Body of pancreas (tissue), 4 donors: Measurements from ENCODE around the gene KCTD20. TPM values are rescaled to one million over a fixed set of nuclear protein-coding genes. Genes with fewer than 3 reads are reported as not detected.

Experiments used
- ATAC-seq: fragments of 150-250 bp; one replicate; pipeline ENCODE4 v1.9.1; 2016
- DNase-seq, 4 donors: peaks; one replicate each; pipeline ENCODE4 v3.0.0-alpha.2; 2019
- H3K27ac ChIP-seq, 4 donors: fragments of 200-600 bp; sonication (generic); 1 replicate in 3 of 4; 2 replicates in 1 of 4; pipeline versions ENCODE4 v1.5.1 to v1.6.1; 2016 to 2019; ENCODE audit warnings: mild to moderate bottlenecking in 1 of 4, mixed read lengths in 1 of 4, moderate library complexity in 1 of 4
- H3K27me3 ChIP-seq, 2 donors: fragments of 200-600 bp; sonication (generic); one replicate each; pipeline ENCODE4 v1.6.0; 2016; ENCODE audit warnings: mild to moderate bottlenecking in 1 of 2
- H3K36me3 ChIP-seq, 2 donors: fragments of 200-600 bp; sonication (generic); replicated peaks in 1 of 2; 2 replicates each; pipeline ENCODE4 v1.5.1; 2016; ENCODE audit warnings: low read depth in 2 of 2; ENCODE audit not compliant: insufficient read depth in 1 of 2
- H3K4me1 ChIP-seq: fragments of 200-600 bp; sonication (generic); one replicate; pipeline ENCODE4 v1.6.0; 2016
- H3K4me3 ChIP-seq, 2 donors: fragments of 200-600 bp; sonication (generic); 1 replicate in 1 of 2; 2 replicates in 1 of 2; pipeline ENCODE4 v1.5.1; 2016 to 2019
- H3K9me3 ChIP-seq, 3 donors: fragments of 200-600 bp; sonication (generic); 1 replicate in 2 of 3; 2 replicates in 1 of 3; pipeline ENCODE4 v1.5.1; 2016
- POLR2A ChIP-seq, 3 donors: fragments of 450-650 bp; IDR thresholded peaks; one replicate each; pipeline ENCODE4 v1.6.1; 2016; ENCODE audit warnings: antibody characterized with exemption in 3 of 3, mild to moderate bottlenecking in 2 of 3
- WGBS, 2 donors: methylation state at CpG; one replicate each; pipeline ENCODE4 v1.1.5; 2017; 5-methylcytosine and 5-hydroxymethylcytosine counted together
- intact Hi-C: fragments of 100-400 bp; cut with DNase I; formaldehyde crosslinking; loops from one replicate; pipeline ENCODE4 v1.15.1; 2023
- total RNA-seq, 2 donors: library from RNA; depleted of rRNA; stranded (reverse); fragments of >200 nt; gene quantifications; one replicate each; pipeline ENCODE4 v1.1.0, GENCODE V29; 2016
- TF ChIP-seq, protein P1 (sequence below), 7 experiments: fragments of 450-650 bp in 4 of 7; fragments of 200-600 bp in 3 of 7; sonication (generic) in 3 of 7; IDR thresholded peaks; one replicate each; pipeline ENCODE4 v1.5.1; 2016 to 2019; ENCODE audit warnings: antibody characterized with exemption in 7 of 7

Gene KCTD20
- total RNA-seq, 2 donors from 2014 or later: 15.5 to 16.6 TPM

DNA sequence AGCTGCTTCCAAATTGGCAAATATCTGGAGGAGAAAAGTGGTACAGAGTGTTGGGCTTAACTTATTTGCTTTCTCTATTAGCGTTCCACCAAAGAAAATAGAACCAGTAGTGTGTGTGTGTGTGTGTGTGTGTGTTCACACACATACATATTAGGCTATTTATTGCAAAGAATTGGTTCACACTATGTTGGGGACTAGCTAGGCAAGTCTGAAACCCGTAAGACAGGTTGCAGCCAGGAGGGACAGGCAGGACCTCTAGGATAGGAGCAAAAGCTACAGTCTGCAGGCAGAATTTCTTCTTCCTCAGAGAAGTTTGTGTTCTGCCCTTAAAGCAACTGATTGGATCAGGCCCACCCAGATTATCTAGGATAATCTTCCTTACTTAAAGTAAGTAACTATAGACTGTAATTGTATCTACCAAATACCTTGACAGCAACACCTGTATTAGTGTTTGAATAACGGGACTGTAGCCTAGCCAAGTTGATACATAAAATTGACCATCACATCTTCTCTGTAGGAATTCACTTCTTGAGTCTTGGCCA is 12.8 kb downstream of the KCTD20 start:
- no peak for TF ChIP-seq POLR2A (IDR thresholded peaks at IDR 0.05)
- TF ChIP-seq, protein P1, sequence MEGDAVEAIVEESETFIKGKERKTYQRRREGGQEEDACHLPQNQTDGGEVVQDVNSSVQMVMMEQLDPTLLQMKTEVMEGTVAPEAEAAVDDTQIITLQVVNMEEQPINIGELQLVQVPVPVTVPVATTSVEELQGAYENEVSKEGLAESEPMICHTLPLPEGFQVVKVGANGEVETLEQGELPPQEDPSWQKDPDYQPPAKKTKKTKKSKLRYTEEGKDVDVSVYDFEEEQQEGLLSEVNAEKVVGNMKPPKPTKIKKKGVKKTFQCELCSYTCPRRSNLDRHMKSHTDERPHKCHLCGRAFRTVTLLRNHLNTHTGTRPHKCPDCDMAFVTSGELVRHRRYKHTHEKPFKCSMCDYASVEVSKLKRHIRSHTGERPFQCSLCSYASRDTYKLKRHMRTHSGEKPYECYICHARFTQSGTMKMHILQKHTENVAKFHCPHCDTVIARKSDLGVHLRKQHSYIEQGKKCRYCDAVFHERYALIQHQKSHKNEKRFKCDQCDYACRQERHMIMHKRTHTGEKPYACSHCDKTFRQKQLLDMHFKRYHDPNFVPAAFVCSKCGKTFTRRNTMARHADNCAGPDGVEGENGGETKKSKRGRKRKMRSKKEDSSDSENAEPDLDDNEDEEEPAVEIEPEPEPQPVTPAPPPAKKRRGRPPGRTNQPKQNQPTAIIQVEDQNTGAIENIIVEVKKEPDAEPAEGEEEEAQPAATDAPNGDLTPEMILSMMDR (IDR thresholded peaks at IDR 0.05): no peak
- H3K27ac ChIP-seq: no peak overlapping the region
- H3K4me1 ChIP-seq: peaks cover 18% of the 10 kb centered on the region
- no peaks in the 10 kb centered on the region for H3K27me3 ChIP-seq
- H3K4me3 ChIP-seq: no peak overlapping the region
- H3K9me3 ChIP-seq: no peaks in the 10 kb centered on the region
- 58 to 73% methylated on average over 3 of the region's 3 CpGs for WGBS, 2 donors
- ATAC-seq (no peak), DNase-seq (no peak)
- no peaks in the 10 kb centered on the region for H3K36me3 ChIP-seq
- intact Hi-C loops: loop anchor here (10.0 kb wide), 1 partner anchor 119 kb away; no protein-coding TSS in a partner anchor

DNA sequence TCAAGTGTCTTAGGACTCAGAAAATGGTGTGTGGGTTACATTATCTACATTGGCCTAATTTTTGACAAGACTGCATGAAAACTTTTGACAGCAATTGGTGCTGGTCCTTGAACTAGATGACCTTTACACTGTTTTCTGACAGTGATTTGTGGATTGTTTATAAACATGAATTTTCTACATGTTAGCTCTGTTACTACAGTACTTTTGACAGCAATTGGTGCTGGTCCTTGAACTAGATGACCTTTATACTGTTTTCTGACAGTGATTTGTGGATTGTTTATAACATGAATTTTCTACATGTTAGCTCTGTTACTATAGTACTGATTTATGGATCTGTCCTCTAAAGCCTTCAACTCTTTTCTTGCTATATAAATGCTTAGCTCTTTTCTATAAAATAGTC is 16.7 kb downstream of the KCTD20 start:
- DNase-seq: no peak
- Histone ChIP-seq H3K4me3 (no peak overlapping the region), H3K9me3 (no peaks in the 10 kb centered on the region), H3K27ac (no peak overlapping the region), H3K27me3 (no peaks in the 10 kb centered on the region), H3K36me3 (no peaks in the 10 kb centered on the region), H3K4me1 (peaks cover 18% of the 10 kb centered on the region)
- TF ChIP-seq POLR2A (IDR thresholded peaks at IDR 0.05): no peak
- TF ChIP-seq, protein P1 (IDR thresholded peaks at IDR 0.05): no peak
- ATAC-seq: no peak
- intact Hi-C loops: loop anchor here (10.0 kb wide), 1 partner anchor 115 kb away; no protein-coding TSS in a partner anchor

- H3K4me3 ChIP-seq: no peak overlapping the region
- DNase-seq: no peak
- no peaks in the 10 kb centered on the region for H3K27me3 ChIP-seq
- peaks cover 9% of the 10 kb centered on the region for H3K4me1 ChIP-seq
- TF ChIP-seq POLR2A (IDR thresholded peaks at IDR 0.05): no peak
- TF ChIP-seq, protein P1 (IDR thresholded peaks at IDR 0.05): no peak
- intact Hi-C loops: no loop called here
- H3K9me3 ChIP-seq: no peaks in the 10 kb centered on the region
- H3K36me3 ChIP-seq: no peaks in the 10 kb centered on the region
- H3K27ac ChIP-seq: no peak overlapping the region
- no peak for ATAC-seq
These were observed 18.1 kb downstream of the KCTD20 start for GRCh38 chr6:36460916-36461315.

DNA sequence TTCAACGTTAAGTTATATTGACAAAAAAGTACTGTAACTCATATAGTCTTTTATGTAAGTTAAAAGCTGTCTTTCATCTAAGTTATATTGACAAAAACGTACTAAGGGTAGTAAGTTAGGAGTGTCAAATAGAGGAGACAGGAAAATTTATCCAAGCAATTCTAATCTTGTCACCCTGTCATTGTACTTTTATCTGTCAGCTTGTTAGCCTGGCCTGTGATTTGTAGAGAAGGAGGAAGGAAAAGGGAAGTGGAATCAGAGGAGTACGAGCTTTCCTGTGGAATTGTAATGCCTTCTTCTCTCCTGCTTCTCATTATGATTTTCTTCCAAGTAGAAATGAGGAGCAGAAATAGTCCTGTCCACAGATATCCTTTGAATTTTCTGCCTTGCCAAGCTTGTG is 18.8 kb downstream of the KCTD20 start:
- TF ChIP-seq, protein P1 (IDR thresholded peaks at IDR 0.05): no peak
- no peak for TF ChIP-seq POLR2A (IDR thresholded peaks at IDR 0.05)
- Histone ChIP-seq H3K4me3 (no peak overlapping the region), H3K27ac (no peak overlapping the region), H3K9me3 (no peaks in the 10 kb centered on the region), H3K27me3 (no peaks in the 10 kb centered on the region), H3K36me3 (no peaks in the 10 kb centered on the region), H3K4me1 (peaks cover 9% of the 10 kb centered on the region)
- no peak for DNase-seq
- intact Hi-C loops: no loop called here
- WGBS, 2 donors: 54 to 63% methylated on average over 3 of the region's 3 CpGs
- no peak for ATAC-seq

DNA sequence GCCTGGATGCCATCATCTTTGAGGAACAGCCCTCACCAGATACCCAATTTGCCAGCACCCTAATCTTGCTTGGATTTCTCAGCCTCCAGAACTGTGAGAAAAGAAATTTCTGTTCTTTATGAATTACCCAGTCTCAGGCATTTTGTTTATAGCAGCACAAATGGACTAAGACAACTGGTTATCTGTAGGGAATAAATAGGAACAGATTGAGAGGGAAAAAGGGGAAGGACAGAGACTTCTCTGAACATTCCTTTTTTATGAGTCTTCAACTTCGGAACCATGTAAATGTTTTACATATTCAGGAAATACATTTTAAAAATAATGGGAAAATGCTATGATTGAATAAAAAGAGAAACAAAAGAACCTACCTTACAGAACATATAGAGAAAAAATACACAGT is 20.9 kb downstream of the KCTD20 start:
- ATAC-seq: no peak
- intact Hi-C loops: no loop called here
- no peak overlapping the region for H3K4me3 ChIP-seq
- H3K27me3 ChIP-seq: no peaks in the 10 kb centered on the region
- no peaks in the 10 kb centered on the region for H3K36me3 ChIP-seq
- peaks cover 0 to 1% (median 0%) of the 10 kb centered on the region in 3 donors for H3K9me3 ChIP-seq
- H3K27ac ChIP-seq: no peak overlapping the region
- 68 to 76% methylated on average over 1 of the region's 1 CpG for WGBS, 2 donors
- H3K4me1 ChIP-seq: peaks cover 9% of the 10 kb centered on the region
- TF ChIP-seq, protein P1 (IDR thresholded peaks at IDR 0.05): no peak
- no peak for TF ChIP-seq POLR2A (IDR thresholded peaks at IDR 0.05)
- DNase-seq: no peak
